Measurements from ENCODE around the gene MYH7. TPM values are rescaled to one million over a fixed set of nuclear protein-coding genes. Genes with fewer than 3 reads are reported as not detected.

Gene MYH7
- total and polyA plus RNA-seq, 5 donors from 2014 or later = not detected

DNA sequence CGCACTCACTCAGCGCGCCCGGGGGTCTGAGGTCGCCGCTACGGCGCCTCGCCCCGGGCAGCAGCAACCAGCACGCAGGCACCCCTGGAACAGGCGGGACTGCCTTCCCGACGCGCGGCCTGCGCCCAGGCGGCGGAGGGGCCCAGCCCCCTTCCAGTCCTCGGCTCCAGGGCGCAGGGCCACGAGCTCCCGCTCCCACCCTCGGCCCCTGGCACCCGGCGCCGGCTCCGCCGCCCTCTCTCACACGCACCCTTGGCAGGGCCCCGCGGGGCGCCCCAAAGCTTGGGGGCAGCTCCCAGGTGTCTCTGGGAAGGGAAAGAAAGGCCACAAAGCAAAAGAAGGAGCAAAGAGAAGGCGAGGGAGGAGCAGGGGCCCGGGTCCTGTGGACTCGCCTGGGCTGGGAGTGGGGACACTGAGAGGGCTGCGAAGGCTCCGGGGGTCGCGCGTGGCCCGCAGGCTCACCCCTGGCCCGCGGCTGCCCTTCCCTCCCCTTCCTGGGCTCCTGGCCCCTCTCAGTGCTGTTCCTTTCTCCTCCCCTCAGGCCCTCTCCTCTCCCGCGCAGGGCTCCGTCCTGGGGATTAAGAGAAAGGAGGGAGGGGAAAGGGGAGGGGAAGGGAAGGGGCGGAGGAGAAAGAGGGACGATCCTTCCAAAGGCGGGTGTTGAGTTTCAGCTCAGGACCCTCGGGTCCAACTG lies 69.6 kb downstream of the MYH7 start:
- Mint-ChIP-seq H3K36me3 (no peaks in the 10 kb centered on the region), H3K27me3 (peaks cover 33% of the 10 kb centered on the region), H3K4me3 (no peak overlapping the region), H3K9me3 (peaks cover 0 to 5% (median 0%) of the 10 kb centered on the region in 7 donors), H3K4me1 (peaks cover 0 to 3% (median 0%) of the 10 kb centered on the region in 4 donors), H3K27ac (no peak overlapping the region)
- Histone ChIP-seq H3K27me3 (ENCODE audit: control insufficient read depth, insufficient read depth, low read length) (peaks cover 6% of the 10 kb centered on the region), H3K4me1 (ENCODE audit: control insufficient read depth, insufficient read depth, low read length, poor library complexity, severe bottlenecking) (no peaks in the 10 kb centered on the region), H3K36me3 (ENCODE audit: control insufficient read depth, insufficient read depth, low read length) (no peaks in the 10 kb centered on the region), H3K27ac (ENCODE audit: insufficient read depth, low read length, poor library complexity, severe bottlenecking) (no peak overlapping the region), H3K9me3 (ENCODE audit: control insufficient read depth in 2 of 2, low read length in 2 of 2) (no peaks in the 10 kb centered on the region), H3K4me3 (ENCODE audit: low read depth, low read length) (no peak overlapping the region)
- no peak for DNase-seq
- ATAC-seq (ENCODE audit: low read depth in 2 of 2) = no peak

DNA sequence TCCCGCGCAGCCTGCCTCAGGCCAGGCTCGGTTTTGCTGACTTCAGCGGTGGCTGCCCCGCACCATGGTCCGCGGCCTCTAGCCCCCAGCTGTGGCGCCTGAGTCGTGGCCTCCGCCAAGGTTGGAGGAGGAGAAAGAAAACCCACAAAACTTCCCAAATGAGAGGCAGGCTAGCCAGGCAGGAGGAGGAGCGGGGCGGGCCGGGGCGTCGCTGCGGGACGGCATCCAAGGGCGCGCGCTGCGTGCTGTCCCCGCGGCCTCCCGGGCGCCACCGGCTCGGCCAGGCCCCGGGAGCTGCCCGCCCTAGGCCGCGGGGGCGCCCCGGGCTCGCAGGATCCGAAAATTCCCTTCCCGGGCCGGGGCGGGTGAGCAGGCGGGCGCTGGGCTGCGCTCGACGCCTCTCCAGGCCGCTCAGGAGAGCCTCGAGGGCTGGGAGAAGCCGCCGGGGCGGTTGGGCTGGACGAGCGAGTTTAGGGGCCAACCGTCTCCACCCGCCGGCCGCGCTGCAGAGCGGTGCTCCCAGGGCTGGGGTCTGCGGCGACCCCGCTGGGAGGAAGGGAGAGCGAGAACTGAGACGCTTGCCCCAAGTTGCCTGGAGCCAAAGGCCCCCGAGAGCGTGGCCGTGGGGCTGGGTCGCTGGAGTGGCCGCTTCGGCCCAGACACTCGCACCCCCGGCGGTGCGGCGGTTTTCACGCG lies 70.3 kb downstream of the MYH7 start, which contains the start of gene EFS:
TSS of gene EFS (minus strand) at position 137 of the 696 bp plus-strand sequence. CDS start 147 bp downstream, outside the sequence.
- H3K27me3 Mint-ChIP-seq = peaks cover 33% of the 10 kb centered on the region
- no peak within 1 kb of the TSS for H3K4me3 Mint-ChIP-seq
- no peaks in the 10 kb centered on the region for H3K36me3 Mint-ChIP-seq
- H3K27me3 ChIP-seq (ENCODE audit: control insufficient read depth, insufficient read depth, low read length) = peaks cover 6% of the 10 kb centered on the region
- H3K27ac ChIP-seq (ENCODE audit: insufficient read depth, low read length, poor library complexity, severe bottlenecking) = no peak within 1 kb of the TSS
- H3K36me3 ChIP-seq (ENCODE audit: control insufficient read depth, insufficient read depth, low read length) = no peaks in the 10 kb centered on the region
- H3K9me3 ChIP-seq (ENCODE audit: control insufficient read depth in 2 of 2, low read length in 2 of 2) = no peaks in the 10 kb centered on the region
- DNase-seq (no peak), ATAC-seq (ENCODE audit: low read depth in 2 of 2) (no peak)
- peaks cover 0 to 3% (median 0%) of the 10 kb centered on the region in 4 donors for H3K4me1 Mint-ChIP-seq
- peak within 1 kb of the TSS in 1 of 3 donors; percentile 40 for H3K27ac Mint-ChIP-seq
- no peaks in the 10 kb centered on the region for H3K4me1 ChIP-seq (ENCODE audit: control insufficient read depth, insufficient read depth, low read length, poor library complexity, severe bottlenecking)
- peaks cover 0 to 5% (median 0%) of the 10 kb centered on the region in 7 donors for H3K9me3 Mint-ChIP-seq
- no peak within 1 kb of the TSS for H3K4me3 ChIP-seq (ENCODE audit: low read depth, low read length)

DNA sequence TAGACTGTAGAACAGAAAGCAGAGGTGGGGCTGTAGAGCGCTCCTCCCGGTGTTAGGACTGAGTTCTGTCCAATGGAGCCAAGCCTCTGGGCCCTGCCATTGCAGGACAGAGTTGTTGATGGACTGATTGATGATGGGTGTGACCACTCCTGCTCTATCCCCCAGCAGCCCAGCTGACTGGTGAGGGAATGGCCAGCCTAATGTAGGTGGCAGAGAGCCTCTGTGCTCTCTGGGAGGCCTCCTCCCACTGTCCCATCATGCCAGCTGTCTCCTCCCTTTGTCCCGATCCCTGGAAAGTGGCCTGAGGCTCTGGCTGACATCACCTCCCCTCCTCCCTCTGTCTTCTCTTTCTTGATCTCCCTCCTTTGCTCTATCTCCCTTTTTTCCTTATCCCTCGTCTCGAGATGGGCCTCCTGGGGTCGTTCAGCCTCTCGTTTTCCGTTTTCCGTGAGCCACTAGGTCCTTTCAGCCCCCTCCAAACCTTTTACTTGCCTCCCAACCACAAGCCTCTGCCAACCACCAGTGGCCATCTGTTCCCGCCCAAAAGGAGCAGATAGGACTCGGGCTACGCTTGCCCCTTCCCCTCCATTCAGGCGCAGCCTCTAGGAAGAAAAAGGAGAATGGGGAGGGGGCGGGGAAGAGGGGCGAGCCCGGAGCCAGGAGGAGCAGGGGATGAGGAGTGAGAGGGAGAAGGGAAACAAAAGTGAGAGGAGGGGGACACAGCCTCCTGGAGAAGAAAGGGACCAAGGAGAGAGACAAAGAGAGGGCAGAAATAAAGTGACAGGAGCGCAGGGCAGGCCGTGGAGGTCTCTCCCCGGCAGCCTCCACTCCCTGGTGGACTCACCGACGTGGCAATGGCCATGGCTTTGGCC lies 71.1 kb downstream of the MYH7 start:
- Mint-ChIP-seq H3K36me3 (no peaks in the 10 kb centered on the region), H3K27me3 (peaks cover 33% of the 10 kb centered on the region), H3K4me1 (peaks cover 0 to 3% (median 0%) of the 10 kb centered on the region in 4 donors), H3K27ac (peak overlapping the region in 1 of 3 donors; percentile 40), H3K4me3 (no peak overlapping the region), H3K9me3 (peaks cover 0 to 5% (median 0%) of the 10 kb centered on the region in 7 donors)
- no peaks in the 10 kb centered on the region for H3K36me3 ChIP-seq (ENCODE audit: control insufficient read depth, insufficient read depth, low read length)
- peaks cover 6% of the 10 kb centered on the region for H3K27me3 ChIP-seq (ENCODE audit: control insufficient read depth, insufficient read depth, low read length)
- no peaks in the 10 kb centered on the region for H3K9me3 ChIP-seq (ENCODE audit: control insufficient read depth in 2 of 2, low read length in 2 of 2)
- DNase-seq (no peak), ATAC-seq (ENCODE audit: low read depth in 2 of 2) (no peak)
- H3K4me1 ChIP-seq (ENCODE audit: control insufficient read depth, insufficient read depth, low read length, poor library complexity, severe bottlenecking) = no peaks in the 10 kb centered on the region
- no peak overlapping the region for H3K4me3 ChIP-seq (ENCODE audit: low read depth, low read length)
- H3K27ac ChIP-seq (ENCODE audit: insufficient read depth, low read length, poor library complexity, severe bottlenecking) = no peak overlapping the region

Other genes with a start within 250 kb of the MYH7 start
- not detected for gene RNF212B, start 197.7 kb downstream of the MYH7 start, total RNA-seq
- gene RNF212B, start 197.7 kb downstream of the MYH7 start, polyA plus RNA-seq = not detected
- gene HOMEZ, start 149.5 kb downstream of the MYH7 start, total RNA-seq = 3.3 TPM
- 1 to 10 TPM; 4.7 to 7.4 (median 6.4) TPM for gene HOMEZ, start 149.5 kb downstream of the MYH7 start, polyA plus RNA-seq
- 33.2 TPM for gene PPP1R3E, start 132.8 kb downstream of the MYH7 start, total RNA-seq
- 1 to 10 TPM; 2.5 to 4.6 (median 2.9) TPM for gene PPP1R3E, start 132.8 kb downstream of the MYH7 start, polyA plus RNA-seq
- 2.6 TPM for gene BCL2L2, start 128.8 kb downstream of the MYH7 start, total RNA-seq
- gene BCL2L2, start 128.8 kb downstream of the MYH7 start, polyA plus RNA-seq = not detected
- 188 TPM for gene PABPN1, start 114.2 kb downstream of the MYH7 start, total RNA-seq
- 100 to 1,000 TPM in 1 of 4 donors, 10 to 100 TPM in 3; 78.8 to 102 (median 89.3) TPM for gene PABPN1, start 114.2 kb downstream of the MYH7 start, polyA plus RNA-seq
- gene SLC22A17, start 82.8 kb downstream of the MYH7 start, total RNA-seq = 3.2 TPM
- 1 to 10 TPM in 3 of 4 donors, under 1 TPM in 1; 0.94 to 3.2 (median 2.1) TPM for gene SLC22A17, start 82.8 kb downstream of the MYH7 start, polyA plus RNA-seq
- not detected for gene EFS, start 70.5 kb downstream of the MYH7 start, total RNA-seq
- gene EFS, start 70.5 kb downstream of the MYH7 start, polyA plus RNA-seq = not detected
- gene IL25, start 62.9 kb downstream of the MYH7 start, total RNA-seq = not detected
- gene IL25, start 62.9 kb downstream of the MYH7 start, polyA plus RNA-seq = not detected
- 2.8 TPM for gene CMTM5, start 58.6 kb downstream of the MYH7 start, total RNA-seq
- gene CMTM5, start 58.6 kb downstream of the MYH7 start, polyA plus RNA-seq = not detected
- gene MYH6, start 27.4 kb downstream of the MYH7 start, total RNA-seq = not detected
- gene MYH6, start 27.4 kb downstream of the MYH7 start, polyA plus RNA-seq = not detected
- gene NGDN, start 34.0 kb upstream of the MYH7 start, total RNA-seq = 102 TPM
- 10 to 100 TPM; 77.1 to 90.8 (median 84.8) TPM for gene NGDN, start 34.0 kb upstream of the MYH7 start, polyA plus RNA-seq
- gene ZFHX2, start 116.1 kb upstream of the MYH7 start, total RNA-seq = 0.42 TPM
- not detected for gene ZFHX2, start 116.1 kb upstream of the MYH7 start, polyA plus RNA-seq
- gene THTPA, start 120.6 kb upstream of the MYH7 start, total RNA-seq = 7.6 TPM
- gene THTPA, start 120.6 kb upstream of the MYH7 start, polyA plus RNA-seq = 10 to 100 TPM in 3 of 4 donors, 1 to 10 TPM in 1; 7.5 to 14.6 (median 12.4) TPM
- gene AP1G2, start 132.1 kb upstream of the MYH7 start, total RNA-seq = 329 TPM
- 10 to 100 TPM; 56.1 to 84.9 (median 76.4) TPM for gene AP1G2, start 132.1 kb upstream of the MYH7 start, polyA plus RNA-seq
- not detected for gene JPH4, start 143.1 kb upstream of the MYH7 start, total RNA-seq
- under 1 TPM in 1 of 4 donors, not detected in 3; 0.14 TPM for gene JPH4, start 143.1 kb upstream of the MYH7 start, polyA plus RNA-seq
- gene DHRS2, start 200.7 kb upstream of the MYH7 start, total RNA-seq = not detected
- gene DHRS2, start 200.7 kb upstream of the MYH7 start, polyA plus RNA-seq = under 1 TPM in 1 of 4 donors, not detected in 3; 0.25 TPM

Measured in CD4-positive, CD25-positive, alpha-beta regulatory T cell (primary cell).